Measurements from ENCODE around the gene YY1.
"Not testable (repeated sequence)": the region's sequence is repeated elsewhere in the genome, so short reads cannot be mapped to it uniquely, and the experiment has no call there.

The YY1 gene

GRCh38 chr14:100297320-100298300 lies 58.7 kb downstream of the YY1 start:
- no peak for DNase-seq

DNA sequence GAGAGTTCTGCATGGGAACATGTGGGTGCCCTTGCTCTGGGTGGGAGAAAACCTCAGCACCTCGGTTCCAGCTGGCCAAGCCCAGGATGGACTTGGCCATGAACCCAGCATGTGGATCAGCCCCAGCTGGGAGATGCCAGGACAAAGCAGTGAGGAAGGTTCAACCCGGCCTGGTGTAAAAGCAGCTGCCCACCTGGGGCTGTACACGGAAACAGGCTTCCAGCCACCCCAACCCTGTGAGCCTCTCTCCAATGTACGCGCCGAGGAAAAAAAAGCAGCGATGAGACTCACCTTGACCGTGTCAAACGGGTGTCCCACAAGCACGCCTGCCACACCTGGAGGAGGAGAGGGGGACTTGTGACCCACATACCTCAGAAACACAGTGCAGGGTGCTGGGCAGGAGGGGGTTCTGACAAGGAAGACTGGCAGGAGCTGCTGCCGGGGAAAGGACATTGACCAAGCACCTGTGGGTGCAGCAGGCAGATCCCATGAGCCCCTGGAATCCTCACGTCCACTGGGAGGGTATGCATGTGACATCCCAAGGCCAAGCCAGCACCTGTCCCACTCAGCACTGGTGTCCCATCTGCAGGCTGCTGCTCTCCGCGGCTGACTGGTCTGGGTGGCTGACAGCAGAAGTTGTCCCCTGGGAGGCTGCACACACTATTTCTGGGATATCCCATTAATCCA lies 59.8 kb downstream of the YY1 start:
- DNase-seq = no peak

GRCh38 chr14:100299238-100299560 lies 60.3 kb downstream of the YY1 start:
- no peak for DNase-seq

- no peak for DNase-seq
Measured at GRCh38 chr14:100302616-100303015, 63.7 kb downstream of the YY1 start.

DNA sequence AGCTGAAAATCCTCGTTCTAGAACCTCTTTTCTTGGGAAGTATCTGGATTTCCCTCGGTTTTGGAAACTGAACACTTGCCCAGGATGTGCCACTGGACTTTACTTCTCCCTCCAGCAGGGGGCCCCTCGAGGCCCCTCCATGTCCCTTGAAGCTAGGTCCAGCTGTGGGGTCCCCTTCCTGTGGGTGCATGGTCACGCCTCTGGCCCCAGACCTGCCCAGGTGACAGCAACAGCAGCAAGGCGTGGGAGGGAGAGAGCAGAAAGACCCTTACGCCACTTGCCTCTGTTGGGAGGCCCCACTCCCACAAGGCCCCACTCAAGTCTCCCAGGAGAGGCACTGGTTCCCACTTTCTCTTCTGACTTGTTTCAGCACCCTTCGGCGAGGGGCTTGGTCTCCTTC lies 64.2 kb downstream of the YY1 start:
- DNase-seq = no peak

- DNase-seq = no peak
Measured at GRCh38 chr14:100303925-100304324, 65.0 kb downstream of the YY1 start.

DNA sequence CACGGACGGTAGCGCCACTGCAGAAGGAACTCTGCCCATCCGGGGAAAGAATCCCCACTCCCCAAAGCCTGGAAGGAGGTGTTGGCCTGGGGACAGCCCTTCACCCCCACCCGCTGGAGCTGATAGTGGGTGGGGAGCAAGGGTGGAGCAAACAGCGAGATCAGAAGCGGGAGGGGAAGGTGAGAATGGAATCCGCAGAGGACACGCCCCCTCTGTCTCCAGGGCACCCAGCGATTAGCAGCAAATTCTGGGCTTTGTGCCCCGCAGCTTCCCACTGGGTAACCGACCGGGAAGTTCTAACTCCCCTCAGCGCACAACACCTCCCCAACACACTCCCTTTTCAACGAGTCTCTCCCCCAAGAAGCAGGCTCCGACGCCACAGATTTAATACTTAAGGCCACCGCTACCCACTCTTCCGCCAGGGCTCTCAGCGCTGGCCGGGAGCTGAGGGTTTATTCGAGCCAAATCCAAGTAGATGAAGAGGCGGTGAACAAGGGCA lies 65.9 kb downstream of the YY1 start:
- DNase-seq = no peak

DNA sequence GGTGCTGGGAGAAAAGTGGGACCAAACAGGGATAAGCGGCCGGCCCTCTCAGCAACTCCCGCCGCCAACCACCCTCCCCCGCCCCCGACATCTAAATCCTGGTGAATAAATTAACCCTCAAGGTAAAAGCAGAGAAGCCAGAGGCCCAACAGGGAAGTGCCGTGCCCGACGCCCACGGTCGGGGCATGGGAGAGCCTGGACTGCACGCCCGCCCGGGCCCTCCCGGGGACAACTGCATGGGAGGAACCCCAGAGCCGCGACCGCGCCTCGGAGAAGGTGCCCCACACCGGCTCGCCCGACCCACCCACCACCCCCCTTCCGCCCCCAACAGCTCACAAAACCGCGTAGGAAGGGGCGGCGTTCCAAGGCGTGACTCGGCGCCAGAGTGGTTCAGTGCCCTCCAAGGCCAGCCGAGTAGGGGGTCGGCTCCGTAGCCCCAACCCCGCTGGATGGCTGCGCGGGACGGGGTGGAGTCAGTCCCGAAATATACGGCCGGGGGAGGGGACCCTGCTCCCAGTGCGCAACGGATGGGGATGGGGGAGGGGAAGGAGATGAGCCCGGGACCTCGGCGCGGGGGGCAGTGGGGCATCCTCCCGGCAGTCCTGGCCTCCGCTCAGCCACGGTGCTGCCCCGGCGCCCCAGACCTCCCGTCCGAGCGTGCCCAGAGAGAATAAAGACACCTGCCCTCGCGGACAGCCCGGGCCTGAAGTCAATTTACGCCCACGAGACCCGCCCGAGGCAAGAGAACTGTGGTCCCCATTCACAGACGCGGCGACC lies 66.6 kb downstream of the YY1 start:
- no peak for DNase-seq

DNA sequence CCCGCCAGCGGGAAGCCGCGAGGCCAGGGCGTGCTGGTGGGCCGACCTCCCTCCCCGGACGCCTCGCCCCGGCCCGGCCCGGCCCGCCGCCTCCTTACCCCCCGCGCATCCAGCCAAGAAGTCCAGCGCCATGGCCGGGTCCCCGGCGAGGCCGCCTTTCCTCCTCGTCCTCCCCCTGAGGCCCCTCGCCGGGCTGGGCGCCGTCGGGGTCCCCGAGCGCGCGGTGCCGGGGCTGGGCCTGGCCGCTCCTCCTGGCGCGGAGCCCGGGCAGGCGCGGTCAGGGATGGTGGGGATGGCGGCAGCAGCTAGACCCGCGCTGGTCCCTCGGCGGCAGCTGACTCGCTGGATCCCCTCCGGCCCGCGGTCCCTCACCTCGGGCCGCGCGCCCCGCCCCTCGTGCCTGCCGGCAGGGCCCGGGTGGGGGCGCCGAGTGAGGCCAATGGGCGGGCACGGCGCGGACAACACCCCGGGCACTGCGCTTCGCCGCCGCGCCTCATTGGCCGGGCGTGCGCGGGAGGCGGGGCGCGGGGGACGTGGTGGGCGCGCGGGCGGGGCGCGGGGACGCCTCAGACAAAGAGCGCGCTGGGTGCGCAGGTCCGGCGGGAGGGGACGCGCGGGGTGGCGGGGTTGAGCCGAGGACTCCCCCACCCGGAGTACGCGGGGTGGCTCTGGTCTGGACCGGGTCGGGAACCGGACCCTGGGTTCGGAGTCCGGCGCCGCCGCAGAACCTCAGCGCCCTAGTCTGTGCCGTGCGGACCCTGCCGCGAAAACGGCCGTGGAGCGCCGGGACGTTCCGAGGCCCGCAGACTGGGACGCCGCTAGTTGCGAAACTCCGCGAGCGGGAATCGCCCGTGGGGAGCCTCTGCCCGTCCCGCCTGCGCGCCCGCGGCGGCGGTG lies 67.4 kb downstream of the YY1 start, which contains the start of gene SLC25A29:
Gene SLC25A29 (minus strand): TSS at position 344 of the 897 bp plus-strand sequence. CDS start 212 bp downstream, at position 132.
- peak; percentile 60 for DNase-seq

DNA sequence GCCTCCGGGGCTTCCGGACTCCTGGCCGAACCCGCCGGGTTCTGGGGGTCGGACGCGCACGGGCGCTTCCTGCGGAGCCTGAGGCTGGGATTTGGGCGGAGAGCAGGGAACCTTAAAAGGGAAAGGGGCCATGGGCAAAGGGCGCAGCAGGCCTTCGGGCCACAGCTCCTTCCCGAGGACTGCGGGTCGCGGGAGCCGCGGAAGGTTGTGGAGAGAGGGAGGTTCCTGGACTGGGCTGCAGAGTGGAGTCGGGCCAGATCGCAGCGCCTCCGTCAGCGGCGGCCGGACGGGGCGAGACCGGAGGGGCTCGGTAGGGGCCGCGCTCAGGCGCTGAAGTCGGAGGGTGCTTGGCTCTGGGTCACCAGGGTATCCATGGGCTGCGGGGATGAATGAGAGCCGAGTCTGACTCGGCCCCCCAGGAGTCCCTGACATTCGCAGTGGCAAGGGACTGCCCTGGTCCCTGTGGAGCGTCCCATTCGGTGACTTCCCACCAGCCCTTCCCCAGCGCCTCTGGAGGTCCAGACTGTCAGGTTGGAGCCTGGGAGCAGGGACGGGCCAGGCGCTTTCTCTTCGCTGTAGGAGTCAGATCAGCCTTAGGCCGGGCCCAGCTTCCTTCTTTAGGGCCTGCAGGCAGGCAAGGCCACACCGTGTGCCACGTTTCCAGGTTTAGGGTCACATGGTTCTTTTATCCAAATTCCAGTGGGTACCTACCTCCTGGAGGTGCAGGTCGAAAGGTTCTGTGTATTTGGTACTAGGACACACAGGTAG lies 68.2 kb downstream of the YY1 start:
- no peak for DNase-seq

DNA sequence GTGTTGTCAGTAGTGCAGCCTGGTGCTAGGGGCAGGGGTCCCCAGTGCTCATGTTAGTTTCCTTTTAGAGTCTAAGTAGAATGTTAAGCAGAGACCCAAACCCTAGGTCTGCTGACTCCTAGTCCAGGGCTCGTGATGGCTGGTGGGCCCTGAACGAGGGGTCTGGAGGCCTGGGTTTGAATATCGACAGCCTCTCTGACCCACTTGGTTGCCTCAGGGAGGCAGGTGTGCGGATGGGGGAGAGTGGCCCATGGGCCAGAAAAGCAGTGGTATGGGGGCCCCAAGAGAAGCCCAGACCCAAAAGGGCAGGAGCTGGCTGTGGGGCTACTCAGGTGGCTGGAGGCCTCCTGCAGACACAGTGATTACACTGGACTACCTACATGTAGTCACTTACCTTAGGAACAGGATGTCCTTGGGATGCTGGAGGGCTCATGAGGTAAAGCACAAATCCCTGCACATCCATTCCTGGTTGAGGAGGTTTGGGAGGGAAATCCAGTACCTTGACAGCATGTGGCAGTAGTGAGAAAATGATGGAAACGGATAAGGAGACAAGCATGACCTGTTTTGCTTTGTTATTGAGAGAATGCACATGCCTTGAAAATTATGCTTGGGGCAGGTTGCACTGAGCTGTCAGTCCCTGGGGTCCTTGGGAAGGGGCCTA lies 69.0 kb downstream of the YY1 start:
- no peak for DNase-seq

DNA sequence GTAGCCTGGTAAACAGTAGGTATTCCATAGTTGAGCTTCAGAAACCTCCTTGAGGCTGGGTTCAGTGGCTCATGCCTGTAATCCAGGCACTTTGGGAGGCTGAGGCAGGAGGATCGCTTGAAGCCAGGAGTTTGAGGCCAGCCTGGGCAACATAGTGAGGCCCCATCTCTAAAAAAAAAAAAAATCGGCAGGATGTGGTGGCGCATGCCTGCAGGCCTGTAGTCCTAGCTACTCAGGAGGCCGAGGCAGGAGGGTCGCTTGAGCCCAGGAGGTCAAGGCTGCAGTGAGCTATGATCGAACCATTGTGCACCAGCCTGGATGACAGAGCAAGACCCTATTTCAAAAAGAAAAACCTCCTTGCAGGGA lies 69.5 kb downstream of the YY1 start:
- DNase-seq = not testable (repeated sequence)

DNA sequence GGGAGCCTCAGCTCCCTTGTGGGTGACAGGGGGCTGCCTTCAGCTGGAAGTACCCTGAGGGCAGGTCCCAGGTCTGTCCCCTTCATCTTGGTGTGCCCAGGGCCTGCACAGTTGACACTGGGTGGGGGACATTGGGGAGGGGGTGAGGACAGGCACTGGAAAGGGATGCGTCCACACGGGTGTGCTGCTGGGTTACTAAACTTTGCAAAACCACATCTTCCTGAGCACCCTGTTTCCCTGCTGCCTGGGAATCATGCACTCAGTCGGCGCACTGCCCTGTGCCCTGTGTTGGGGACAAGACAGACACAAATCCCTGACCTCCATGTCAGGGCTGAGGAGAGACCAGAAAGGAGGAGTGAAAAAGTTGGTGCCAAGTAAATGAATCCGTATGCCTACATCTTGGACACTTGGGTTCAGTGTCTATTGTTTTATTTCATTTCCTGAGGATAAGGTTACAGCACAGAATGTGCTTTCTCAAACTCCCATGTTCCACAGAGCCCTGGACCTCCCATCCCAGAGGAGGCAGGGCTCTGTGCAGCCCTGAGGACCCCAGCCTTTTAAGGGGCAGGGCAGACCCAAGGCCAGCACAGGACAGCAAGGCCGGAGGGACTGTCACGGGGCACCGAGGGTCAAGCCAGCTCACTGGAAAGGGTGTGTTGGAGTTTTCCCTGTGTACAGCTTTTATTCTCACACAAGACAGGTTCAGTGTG lies 70.2 kb downstream of the YY1 start:
- no peak for DNase-seq

DNA sequence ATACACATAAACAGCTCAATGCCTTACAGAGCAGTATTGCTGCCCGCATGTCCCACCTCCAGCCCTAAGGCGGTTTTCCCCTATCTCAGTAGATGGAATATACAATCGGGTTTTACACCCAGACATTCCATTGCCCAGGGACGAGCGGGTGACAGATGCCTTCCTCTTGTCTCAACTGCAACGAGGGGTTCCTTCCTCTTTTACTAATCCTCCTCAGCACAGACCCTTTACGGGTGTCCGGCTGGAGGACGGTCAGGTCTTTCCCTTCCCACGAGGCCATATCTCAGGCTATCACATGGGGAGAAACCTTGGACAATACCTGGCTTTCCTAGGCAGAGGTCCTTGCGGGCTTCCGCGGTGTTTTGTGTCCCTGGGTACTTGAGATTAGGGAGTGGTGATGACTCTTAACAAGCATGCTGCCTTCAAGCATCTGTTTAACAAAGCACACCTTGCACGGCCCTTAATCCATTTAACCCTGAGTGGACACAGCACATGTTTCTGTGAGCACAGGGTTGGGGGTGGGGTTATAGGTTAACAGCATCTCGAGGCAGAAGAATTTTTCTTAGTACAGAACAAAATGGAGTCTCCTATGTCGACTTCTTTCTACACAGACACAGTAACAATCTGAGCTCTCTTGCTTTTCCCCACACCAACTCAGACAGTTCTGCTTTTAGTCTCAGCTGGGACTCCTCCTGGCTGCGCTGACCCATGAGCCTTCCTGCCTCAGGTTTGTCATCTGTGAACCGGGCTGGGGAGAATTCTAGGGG lies 73.3 kb downstream of the YY1 start:
- DNase-seq = not testable (repeated sequence)

- no peak for DNase-seq
Measured at GRCh38 chr14:100312877-100313400, 74.0 kb downstream of the YY1 start.

DNA sequence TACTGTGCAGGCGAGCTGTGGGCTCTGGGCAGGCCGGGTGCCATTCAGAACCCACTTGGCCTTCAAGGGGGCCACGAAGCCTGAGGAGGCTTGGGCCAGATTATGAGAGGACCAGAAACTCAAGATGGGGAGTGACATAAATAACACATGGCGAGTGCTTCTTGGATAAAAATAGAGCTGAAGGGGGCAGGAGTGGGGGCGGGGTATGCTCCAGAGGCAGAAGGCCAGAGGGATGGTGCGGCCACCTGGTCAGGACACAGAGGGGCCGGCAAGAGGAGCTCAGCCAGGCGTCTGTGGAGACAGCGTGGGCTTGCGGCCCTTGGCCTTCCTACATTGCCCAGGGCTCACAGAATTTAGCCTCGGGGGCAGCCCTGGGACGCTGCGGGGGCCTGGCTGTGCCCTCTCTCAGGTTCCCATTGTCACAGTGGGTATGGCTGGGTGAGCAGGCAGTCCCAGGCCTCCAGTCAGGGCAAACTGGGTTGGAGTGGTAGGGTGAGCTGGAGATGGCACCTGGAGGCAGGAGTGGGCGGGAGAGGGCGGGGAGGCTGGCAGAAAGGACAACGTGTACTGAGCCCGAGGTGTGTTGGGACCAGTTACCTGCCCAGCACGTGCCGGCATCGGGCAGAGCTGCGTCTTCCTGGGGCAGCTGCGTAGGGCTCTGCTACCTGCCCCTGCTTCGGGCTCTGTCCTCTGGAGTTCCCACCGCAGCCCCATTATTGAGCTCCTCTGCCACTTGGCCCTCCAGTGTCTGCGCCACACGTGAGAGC lies 74.7 kb downstream of the YY1 start:
- no peak for DNase-seq

- DNase-seq = no peak
Measured at GRCh38 chr14:100314724-100315123, 75.8 kb downstream of the YY1 start.

- DNase-seq = no peak
Measured at GRCh38 chr14:100317389-100317788, 78.4 kb downstream of the YY1 start.
